ENCODE results near the gene PARK7. TPM values are rescaled to one million over a fixed set of nuclear protein-coding genes. Genes with fewer than 3 reads are reported as not detected.

The PARK7 gene
- total RNA-seq, 4 donors from 2014 or later = 222 to 327 (median 257) TPM

DNA sequence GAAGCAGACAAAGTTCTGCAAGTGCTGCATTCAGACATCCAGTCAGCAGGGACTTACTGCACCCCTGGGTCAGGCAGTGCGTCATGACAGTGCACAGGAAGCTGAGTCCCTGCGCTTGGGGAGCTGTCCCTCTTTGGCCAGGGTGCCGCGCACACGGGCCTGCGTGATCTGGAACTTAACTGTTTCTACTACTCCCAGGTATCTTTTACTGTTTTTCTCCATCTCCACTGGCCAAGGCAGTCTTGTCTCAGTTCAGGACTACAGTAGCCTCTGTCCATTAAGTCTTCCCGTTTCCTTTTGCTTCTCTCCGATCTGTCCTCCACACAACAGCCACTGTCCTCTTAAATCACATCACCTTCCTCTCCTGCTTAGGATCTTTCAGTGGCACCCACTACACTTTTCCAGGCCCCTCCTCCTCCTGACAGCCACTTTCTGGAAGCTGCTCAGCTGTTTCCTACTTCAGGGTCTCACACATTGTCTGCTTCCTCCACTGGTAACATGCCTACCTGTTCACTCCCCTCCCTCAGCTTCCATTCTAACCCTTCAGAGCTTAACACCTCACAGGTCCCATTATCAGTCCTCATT, 48.7 kb downstream of the PARK7 start:
- TF ChIP-seq, protein P1, sequence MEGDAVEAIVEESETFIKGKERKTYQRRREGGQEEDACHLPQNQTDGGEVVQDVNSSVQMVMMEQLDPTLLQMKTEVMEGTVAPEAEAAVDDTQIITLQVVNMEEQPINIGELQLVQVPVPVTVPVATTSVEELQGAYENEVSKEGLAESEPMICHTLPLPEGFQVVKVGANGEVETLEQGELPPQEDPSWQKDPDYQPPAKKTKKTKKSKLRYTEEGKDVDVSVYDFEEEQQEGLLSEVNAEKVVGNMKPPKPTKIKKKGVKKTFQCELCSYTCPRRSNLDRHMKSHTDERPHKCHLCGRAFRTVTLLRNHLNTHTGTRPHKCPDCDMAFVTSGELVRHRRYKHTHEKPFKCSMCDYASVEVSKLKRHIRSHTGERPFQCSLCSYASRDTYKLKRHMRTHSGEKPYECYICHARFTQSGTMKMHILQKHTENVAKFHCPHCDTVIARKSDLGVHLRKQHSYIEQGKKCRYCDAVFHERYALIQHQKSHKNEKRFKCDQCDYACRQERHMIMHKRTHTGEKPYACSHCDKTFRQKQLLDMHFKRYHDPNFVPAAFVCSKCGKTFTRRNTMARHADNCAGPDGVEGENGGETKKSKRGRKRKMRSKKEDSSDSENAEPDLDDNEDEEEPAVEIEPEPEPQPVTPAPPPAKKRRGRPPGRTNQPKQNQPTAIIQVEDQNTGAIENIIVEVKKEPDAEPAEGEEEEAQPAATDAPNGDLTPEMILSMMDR (IDR thresholded peaks at IDR 0.05) = no peak
- no peak for TF ChIP-seq POLR2A (IDR thresholded peaks at IDR 0.05)
- Histone ChIP-seq H3K27me3 (no peaks in the 10 kb centered on the region), H3K4me1 (peaks cover 16 to 27% of the 10 kb centered on the region in 2 donors), H3K27ac (no peak overlapping the region), H3K4me3 (replicated peaks in 1 of 3) (no peak overlapping the region), H3K9me3 (no peaks in the 10 kb centered on the region), H3K36me3 (peaks cover 25 to 39% of the 10 kb centered on the region in 2 donors)
- DNase-seq = no peak
- intact Hi-C loops (cut with DNase I) = no loop called here
- 91 to 92% methylated on average over 8 of the region's 8 CpGs for WGBS, 2 donors

DNA sequence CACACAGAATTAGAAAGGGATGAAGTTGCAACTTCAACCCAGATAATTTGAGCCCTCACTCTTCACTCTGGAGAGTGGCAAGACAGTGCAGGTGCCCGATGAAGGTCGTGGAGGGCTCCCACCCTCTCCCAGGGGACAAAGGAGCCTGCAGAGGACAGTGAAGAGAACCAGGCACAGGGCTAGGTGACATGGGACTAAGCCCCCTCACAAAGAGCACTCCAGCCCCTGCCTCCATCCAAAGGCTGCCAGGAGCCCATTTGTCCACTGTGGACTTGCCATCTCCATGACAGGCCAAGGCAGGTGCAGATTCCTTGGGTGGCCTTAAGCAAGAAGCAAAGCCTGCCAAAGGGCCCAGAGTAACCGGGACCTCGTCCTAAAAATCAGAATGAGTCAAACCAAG, 49.5 kb downstream of the PARK7 start:
- peaks cover 25 to 39% of the 10 kb centered on the region in 2 donors for H3K36me3 ChIP-seq
- intact Hi-C loops (cut with DNase I) = no loop called here
- no peaks in the 10 kb centered on the region for H3K27me3 ChIP-seq
- no peak overlapping the region for H3K4me3 ChIP-seq (replicated peaks in 1 of 3)
- no peaks in the 10 kb centered on the region for H3K9me3 ChIP-seq
- no peak overlapping the region for H3K27ac ChIP-seq
- TF ChIP-seq, protein P1 (IDR thresholded peaks at IDR 0.05) = no peak
- no peak for TF ChIP-seq POLR2A (IDR thresholded peaks at IDR 0.05)
- H3K4me1 ChIP-seq = peaks cover 17 to 27% of the 10 kb centered on the region in 2 donors
- no peak for DNase-seq
- WGBS, 2 donors = 89% methylated on average over 4 of the region's 4 CpGs

DNA sequence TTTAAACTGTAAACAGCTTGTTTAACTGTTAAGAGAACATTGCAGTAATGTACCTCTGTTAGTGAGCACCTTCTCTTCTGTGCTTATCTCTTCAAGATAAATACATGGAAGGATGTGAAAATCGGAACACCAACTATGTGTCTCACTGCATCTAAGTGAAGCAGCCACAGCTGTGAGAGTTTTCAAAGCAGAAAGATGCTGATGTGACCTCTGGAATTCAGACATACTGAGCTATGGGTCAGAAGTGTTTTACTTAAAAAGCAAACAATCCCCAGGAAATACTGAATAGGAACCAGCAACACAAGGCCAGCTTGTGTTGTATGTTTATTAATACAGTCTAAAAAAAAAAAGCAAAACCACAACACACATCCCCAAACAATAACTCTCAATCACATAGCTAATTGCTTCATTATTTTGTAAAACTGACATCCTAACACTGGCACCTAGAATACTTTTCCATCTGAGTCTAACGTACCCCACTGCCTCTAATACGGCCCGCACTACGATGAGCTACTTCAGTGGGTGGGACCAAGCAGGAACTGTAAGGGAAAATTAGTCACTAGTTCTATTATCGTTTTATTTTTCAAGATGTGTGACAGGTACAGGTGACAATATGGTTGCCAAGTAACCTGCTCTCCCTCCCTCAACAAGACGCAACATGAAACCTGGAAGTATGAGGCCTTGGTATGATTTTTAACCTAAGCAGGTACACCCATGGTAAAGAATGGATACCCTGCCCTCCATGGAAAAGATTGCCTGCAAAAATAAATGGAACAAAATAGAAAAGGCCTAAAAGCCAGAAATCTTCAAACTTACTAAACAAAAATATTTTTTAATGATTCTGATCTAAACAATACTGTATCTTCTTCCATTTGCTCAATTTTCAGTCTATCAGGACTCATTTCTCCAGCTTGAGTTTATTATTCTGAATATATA, 50.7 kb downstream of the PARK7 start:
- peaks cover 25 to 39% of the 10 kb centered on the region in 2 donors for H3K36me3 ChIP-seq

DNA sequence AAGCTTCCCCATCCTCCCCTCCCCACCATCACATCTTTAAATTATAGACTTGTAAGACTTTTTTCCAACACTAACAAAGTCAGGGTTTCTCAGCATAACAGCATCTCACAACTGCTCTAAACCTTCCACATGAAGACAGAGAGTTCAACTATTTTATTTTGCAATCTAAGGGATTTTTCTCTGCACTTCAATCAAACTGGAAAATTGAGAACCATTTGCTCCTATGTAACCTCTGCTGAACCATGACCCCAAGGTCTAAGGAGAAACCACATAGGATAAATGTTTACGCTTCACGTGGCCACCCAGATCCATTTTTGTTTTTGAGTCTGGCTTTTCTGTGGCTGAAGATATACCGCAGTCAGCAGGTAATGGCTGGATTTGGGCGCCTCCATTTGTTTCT, 51.4 kb downstream of the PARK7 start:
- Histone ChIP-seq H3K27ac (no peak overlapping the region), H3K27me3 (no peaks in the 10 kb centered on the region), H3K4me3 (replicated peaks in 1 of 3) (no peak overlapping the region), H3K36me3 (peaks cover 25 to 39% of the 10 kb centered on the region in 2 donors), H3K4me1 (peaks cover 32 to 37% of the 10 kb centered on the region in 2 donors), H3K9me3 (no peaks in the 10 kb centered on the region)
- no peak for DNase-seq
- intact Hi-C loops (cut with DNase I) = no loop called here
- TF ChIP-seq, protein P1 (IDR thresholded peaks at IDR 0.05) = no peak
- TF ChIP-seq POLR2A (IDR thresholded peaks at IDR 0.05) = no peak
- WGBS, 2 donors = 94 to 96% methylated on average over 4 of the region's 4 CpGs

More for the DNA sequence above, 50.7 kb downstream of the PARK7 start:
- Histone ChIP-seq H3K4me1 (peaks cover 25 to 29% of the 10 kb centered on the region in 2 donors), H3K9me3 (no peaks in the 10 kb centered on the region), H3K27ac (no peak overlapping the region), H3K4me3 (replicated peaks in 1 of 3) (no peak overlapping the region), H3K27me3 (no peaks in the 10 kb centered on the region)
- 88 to 89% methylated on average over 7 of the region's 7 CpGs for WGBS, 2 donors
- intact Hi-C loops (cut with DNase I) = no loop called here
- no peak for TF ChIP-seq POLR2A (IDR thresholded peaks at IDR 0.05)
- TF ChIP-seq, protein P1 (IDR thresholded peaks at IDR 0.05) = no peak
- no peak for DNase-seq

GRCh38 chr1:8013399-8013798, 51.9 kb downstream of the PARK7 start:
- Histone ChIP-seq H3K36me3 (peaks cover 25 to 39% of the 10 kb centered on the region in 2 donors), H3K27ac (no peak overlapping the region), H3K9me3 (no peaks in the 10 kb centered on the region), H3K27me3 (no peaks in the 10 kb centered on the region), H3K4me1 (peaks cover 37 to 41% of the 10 kb centered on the region in 2 donors), H3K4me3 (replicated peaks in 1 of 3) (no peak overlapping the region)
- no peak for TF ChIP-seq POLR2A (IDR thresholded peaks at IDR 0.05)
- TF ChIP-seq, protein P1 (IDR thresholded peaks at IDR 0.05) = no peak
- WGBS, 2 donors = 89 to 97% methylated on average over 11 of the region's 11 CpGs
- DNase-seq = no peak
- intact Hi-C loops (cut with DNase I) = no loop called here

All from thyroid gland (tissue), 4 donors.